GM21360 (cell line): ENCODE data around the gene ADPRS.

Source experiments
- ATAC-seq: cut with Tn5 transposase; IDR thresholded peaks from one replicate; pipeline ENCODE4 v1.9.1; 2021; ENCODE audit warnings: mild to moderate bottlenecking, moderate library complexity; ENCODE audit not compliant: unreplicated experiment

The ADPRS gene, protein sequence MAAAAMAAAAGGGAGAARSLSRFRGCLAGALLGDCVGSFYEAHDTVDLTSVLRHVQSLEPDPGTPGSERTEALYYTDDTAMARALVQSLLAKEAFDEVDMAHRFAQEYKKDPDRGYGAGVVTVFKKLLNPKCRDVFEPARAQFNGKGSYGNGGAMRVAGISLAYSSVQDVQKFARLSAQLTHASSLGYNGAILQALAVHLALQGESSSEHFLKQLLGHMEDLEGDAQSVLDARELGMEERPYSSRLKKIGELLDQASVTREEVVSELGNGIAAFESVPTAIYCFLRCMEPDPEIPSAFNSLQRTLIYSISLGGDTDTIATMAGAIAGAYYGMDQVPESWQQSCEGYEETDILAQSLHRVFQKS

DNA sequence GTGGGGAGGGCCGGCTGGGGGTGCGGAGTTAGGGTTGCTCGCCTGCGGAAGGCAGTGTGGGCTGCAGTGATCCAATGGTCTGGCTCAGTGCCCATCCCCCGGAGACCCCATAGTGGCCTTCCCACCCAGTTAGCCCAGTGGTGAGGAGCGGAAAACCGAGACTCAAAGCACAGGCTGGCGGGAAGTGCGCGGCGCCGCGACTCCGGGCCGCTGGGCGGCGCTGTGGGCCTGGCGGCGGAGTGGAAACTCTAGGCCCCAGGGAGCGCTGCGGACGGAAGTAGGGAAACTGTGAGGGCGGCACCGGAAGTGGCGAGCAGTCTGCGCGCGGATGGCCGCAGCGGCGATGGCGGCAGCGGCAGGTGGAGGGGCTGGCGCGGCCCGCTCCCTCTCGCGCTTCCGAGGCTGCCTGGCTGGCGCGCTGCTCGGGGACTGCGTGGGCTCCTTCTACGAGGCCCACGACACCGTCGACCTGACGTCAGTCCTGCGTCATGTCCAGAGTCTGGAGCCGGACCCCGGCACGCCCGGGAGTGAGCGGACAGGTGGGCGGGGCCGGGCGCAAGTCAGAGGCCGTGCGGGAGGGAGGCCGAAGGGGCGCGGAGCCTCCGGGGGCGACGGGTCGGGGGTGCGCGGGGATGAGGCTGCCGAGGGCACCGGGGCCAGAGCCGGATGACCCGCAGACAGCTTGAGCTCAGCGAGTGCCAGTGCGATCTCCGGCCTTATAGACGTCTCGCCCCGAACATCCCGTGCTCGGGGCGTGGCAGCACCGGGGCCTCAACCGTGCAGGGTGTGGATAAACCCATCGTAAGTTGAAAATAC lies at the start of gene ADPRS:
Gene ADPRS, plus strand, starts transcription at position 316 of the 816 bp plus-strand sequence. Its CDS starts 13 bp downstream, at position 329.
- peak; percentile 69 for ATAC-seq

GRCh38 chr1:36040238-36040637 lies 48.5 kb upstream of the ADPRS start:
- no peak for ATAC-seq

- ATAC-seq = no peak
Measured at GRCh38 chr1:36051821-36052220, 36.9 kb upstream of the ADPRS start.

DNA sequence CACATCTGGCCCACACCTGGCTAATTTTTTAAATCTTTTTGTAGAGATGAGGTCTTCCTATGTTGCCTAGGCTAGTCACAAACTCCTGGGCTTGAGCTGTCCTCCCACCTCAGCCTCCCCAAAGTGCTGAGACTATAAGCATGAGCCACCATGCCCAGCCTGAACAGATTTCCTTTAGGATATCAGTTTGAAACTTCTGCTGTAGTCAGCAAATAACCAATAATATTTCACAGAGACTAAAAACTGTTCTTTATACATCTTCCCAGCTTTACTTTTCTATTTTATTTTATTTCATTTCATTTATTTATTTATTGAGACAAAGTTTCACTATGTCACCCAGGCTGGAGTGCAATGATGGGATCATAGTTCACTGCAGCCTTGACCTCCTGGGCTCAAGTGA lies 34.7 kb upstream of the ADPRS start:
- no peak for ATAC-seq

- ATAC-seq = no peak
Measured at GRCh38 chr1:36055706-36056105, 33.0 kb upstream of the ADPRS start.

DNA sequence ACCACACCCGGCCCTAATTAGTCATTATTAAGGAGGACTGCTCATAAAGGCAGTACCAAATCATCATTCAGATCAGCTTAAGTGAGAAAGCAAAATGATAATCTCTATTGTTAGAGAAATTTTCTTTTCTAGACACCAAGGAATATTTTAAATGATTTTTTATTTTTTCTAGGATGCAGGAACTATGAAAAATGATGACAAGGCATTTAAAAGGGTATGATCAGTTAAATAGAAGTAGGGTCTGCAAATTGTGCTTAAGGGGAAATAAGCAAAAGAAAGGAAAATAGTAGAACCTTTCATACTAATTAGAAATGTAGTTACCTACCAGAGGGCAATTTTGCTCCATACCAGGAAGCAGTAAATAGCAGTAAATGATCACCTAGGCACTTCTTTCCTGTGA lies 26.4 kb upstream of the ADPRS start:
- ATAC-seq = no peak

- no peak for ATAC-seq
Measured at GRCh38 chr1:36067871-36068270, 20.8 kb upstream of the ADPRS start.

GRCh38 chr1:36068866-36069265 lies 19.8 kb upstream of the ADPRS start:
- ATAC-seq = no peak

GRCh38 chr1:36070349-36070748 lies 18.3 kb upstream of the ADPRS start:
- no peak for ATAC-seq

GRCh38 chr1:36076979-36077573 lies 11.6 kb upstream of the ADPRS start:
- no peak for ATAC-seq

DNA sequence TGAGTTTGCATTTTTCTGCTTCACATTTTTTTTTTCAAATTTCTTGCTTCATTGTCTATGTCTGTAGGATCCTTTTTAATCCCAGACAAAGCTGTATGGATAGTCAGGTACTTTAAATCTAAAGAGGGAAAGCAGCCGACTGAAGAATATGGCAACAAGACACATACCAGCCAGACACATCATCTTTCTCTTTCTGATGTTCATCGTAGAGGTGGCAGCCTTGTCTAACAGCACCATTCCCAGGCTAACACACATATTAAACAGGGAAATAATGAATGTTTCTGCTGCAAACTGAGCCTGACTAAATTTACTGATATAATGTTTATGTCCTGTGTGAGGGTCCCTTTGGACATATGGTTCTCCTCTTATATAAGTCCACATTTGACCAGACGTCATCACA lies 8.5 kb upstream of the ADPRS start:
- no peak for ATAC-seq

DNA sequence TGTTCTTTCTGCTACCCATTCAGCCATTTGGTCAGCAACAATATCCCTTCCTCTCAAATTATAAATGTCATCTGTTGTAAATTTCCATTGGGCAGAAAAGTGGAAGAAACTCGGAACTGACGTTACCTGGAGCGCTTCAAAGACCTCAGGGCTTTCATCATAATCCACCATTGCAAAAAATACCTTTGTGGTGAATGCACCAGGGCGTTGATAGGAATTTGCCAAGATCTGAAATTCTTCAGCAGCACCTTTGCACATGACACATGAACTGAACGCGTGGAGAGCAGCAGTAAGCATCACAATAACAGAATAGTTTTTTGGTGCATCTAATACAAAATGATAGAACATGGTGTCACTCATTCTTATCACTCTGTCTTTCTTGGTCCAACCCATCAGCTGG lies 7.9 kb upstream of the ADPRS start:
- ATAC-seq = no peak

DNA sequence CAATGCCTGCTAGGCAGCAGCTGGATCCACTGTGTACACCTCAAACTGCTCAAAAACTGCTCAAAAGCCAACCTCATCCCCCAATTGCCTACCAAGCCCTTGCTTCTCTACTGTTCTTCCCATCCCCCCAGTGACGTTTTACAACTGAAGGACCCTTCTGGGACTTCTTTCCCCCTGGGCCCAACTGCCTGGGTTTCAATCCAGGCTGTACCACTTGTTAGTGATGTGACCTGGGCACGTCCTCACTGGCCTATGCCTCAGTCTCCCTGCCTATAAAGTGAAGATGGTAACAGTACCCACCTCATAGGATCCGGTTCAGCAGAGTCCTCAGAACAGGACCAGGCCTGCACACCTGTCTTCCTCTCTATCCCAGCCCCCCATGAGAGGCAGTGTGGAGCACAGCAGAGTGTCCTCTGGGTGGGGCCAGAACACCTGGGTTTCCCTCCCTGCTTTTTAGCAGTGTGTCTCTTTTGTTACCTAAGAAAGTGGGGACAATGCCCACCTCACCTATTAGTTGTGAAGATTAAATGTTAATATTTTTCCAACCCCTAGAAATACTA lies 6.7 kb upstream of the ADPRS start:
- no peak for ATAC-seq

- no peak for ATAC-seq
Measured at GRCh38 chr1:36083219-36083618, 5.5 kb upstream of the ADPRS start.

DNA sequence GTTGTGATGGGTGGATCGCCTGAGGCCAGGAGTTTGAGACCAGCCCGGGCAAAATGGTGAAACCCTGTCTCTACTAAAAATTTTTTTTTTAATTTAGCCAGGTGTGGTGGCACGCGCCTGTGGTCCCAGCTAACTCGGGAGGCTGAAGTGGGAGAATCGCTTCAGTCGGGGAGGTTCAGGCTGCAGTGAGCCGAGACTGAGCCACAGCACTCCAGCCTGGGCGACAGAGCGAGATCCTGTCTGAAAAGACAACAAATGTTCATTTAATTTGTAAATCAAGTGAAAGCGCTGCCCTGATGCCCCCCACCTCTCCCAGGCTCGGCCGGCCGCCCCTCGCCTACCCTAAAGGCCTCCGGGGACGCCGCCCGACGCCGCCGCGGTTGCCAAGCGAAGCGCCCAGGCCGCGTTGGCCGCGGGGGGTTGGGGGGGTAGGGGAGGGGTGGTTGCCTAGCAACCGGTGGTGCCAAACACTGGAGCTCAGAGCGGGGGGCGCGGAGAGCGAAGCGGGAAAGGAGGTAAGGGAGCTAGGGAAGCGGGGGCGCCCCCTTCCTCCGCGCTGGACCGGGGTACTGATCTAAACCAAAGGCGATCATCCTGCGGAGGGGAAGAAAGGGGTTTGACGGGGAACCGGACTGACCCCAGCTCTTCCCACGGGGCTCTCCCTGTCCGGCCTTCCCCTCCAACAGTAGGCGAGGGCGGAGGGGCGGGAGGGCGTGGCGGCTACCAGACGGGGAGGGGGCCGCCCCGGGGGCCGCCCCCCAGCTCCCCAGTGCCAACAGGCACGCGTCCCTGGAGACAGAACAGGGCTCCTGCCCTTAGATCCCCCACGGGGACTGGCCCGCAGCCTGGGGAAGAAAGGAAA lies 4.8 kb upstream of the ADPRS start, which contains the start of gene TEKT2:
Gene TEKT2, plus strand, starts transcription at position 460 of the 862 bp plus-strand sequence. CDS start 828 bp downstream, outside the sequence.
- no peak for ATAC-seq

DNA sequence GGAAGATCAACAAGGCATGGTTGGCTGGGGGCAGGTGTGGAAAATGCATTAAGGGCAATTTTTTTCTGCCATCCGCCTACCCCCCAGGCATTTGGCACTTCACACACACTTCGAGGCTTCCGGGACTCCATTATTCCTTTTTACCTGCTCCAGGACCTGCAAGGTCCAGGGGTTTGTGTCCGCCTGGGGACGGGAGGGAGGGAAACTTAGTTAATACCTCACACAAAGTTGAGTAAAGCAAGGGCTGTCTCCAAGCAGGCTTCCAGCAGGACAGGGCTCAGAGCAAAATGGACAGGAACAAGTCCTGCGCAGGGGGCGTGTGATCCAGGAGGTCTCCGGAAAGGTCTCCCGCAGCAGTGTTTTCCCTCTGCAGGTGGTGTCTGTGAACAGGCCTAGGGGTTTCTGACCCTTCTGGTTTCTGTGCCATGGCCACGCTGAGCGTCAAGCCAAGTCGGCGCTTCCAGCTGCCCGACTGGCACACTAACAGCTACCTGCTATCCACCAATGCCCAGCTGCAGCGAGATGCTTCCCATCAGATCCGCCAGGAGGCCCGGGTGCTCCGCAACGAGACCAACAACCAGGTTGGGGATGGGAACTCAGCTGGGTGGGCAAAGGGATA lies 4.1 kb upstream of the ADPRS start:
- ATAC-seq = no peak

DNA sequence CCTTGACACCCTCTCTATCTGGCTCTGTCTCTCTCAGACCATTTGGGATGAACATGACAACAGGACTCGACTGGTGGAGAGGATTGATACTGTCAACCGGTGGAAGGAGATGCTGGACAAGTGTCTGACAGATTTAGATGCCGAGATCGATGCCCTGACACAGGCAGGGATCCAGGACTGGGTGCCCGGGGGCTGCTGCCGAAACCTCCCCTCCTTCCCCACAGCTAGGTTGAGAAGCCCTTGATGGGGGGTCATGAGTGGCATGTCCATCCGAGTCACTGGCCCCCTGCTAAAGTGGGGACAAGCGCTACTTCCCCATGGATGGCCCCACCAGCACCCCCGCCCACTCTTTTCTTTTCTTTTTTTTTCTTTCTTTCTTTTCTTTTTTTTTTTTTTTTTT lies 3.6 kb upstream of the ADPRS start:
- ATAC-seq = no peak

- no peak for ATAC-seq
Measured at GRCh38 chr1:36085686-36086526, 2.8 kb upstream of the ADPRS start.
